ENCODE results near the gene AVPR2. TPM values are rescaled to one million over a fixed set of nuclear protein-coding genes. Genes with fewer than 3 reads are reported as not detected.

AVPR2 gene
- total RNA-seq, 1 donor from 2014 or later = not detected

GRCh38 chrX:153880440-153880815 lies 24.0 kb upstream of the AVPR2 start:
- peaks cover 21% of the 10 kb centered on the region for H3K27me3 Mint-ChIP-seq (ENCODE audit: unreplicated experiment)
- TF ChIP-seq CTCF (IDR thresholded peaks at IDR 0.05; ENCODE audit: partially characterized antibody, unreplicated experiment) = no peak
- no peak for DNase-seq
- H3K27ac Mint-ChIP-seq (ENCODE audit: unreplicated experiment) = peak overlapping the region; percentile 99
- H3K9me3 Mint-ChIP-seq (ENCODE audit: unreplicated experiment) = peaks cover 16% of the 10 kb centered on the region
- peaks cover 17% of the 10 kb centered on the region for H3K4me1 Mint-ChIP-seq (ENCODE audit: low read depth, unreplicated experiment)
- H3K4me3 Mint-ChIP-seq (ENCODE audit: unreplicated experiment) = peak overlapping the region; percentile 91
- H3K36me3 Mint-ChIP-seq (ENCODE audit: unreplicated experiment) = no peaks in the 10 kb centered on the region

GRCh38 chrX:153881281-153881680 lies 23.2 kb upstream of the AVPR2 start:
- DNase-seq = no peak
- no peaks in the 10 kb centered on the region for H3K36me3 Mint-ChIP-seq (ENCODE audit: unreplicated experiment)
- peaks cover 16% of the 10 kb centered on the region for H3K9me3 Mint-ChIP-seq (ENCODE audit: unreplicated experiment)
- TF ChIP-seq CTCF (IDR thresholded peaks at IDR 0.05; ENCODE audit: partially characterized antibody, unreplicated experiment) = no peak
- peaks cover 20% of the 10 kb centered on the region for H3K27me3 Mint-ChIP-seq (ENCODE audit: unreplicated experiment)
- peak overlapping the region; percentile 59 for H3K27ac Mint-ChIP-seq (ENCODE audit: unreplicated experiment)
- peaks cover 14% of the 10 kb centered on the region for H3K4me1 Mint-ChIP-seq (ENCODE audit: low read depth, unreplicated experiment)
- H3K4me3 Mint-ChIP-seq (ENCODE audit: unreplicated experiment) = peak overlapping the region; percentile 76

- Mint-ChIP-seq H3K27me3 (ENCODE audit: unreplicated experiment) (peaks cover 18% of the 10 kb centered on the region), H3K36me3 (ENCODE audit: unreplicated experiment) (no peaks in the 10 kb centered on the region), H3K27ac (ENCODE audit: unreplicated experiment) (peak overlapping the region; percentile 95), H3K4me3 (ENCODE audit: unreplicated experiment) (peak overlapping the region; percentile 95), H3K4me1 (ENCODE audit: low read depth, unreplicated experiment) (peaks cover 12% of the 10 kb centered on the region), H3K9me3 (ENCODE audit: unreplicated experiment) (peaks cover 16% of the 10 kb centered on the region)
- no peak for TF ChIP-seq CTCF (IDR thresholded peaks at IDR 0.05; ENCODE audit: partially characterized antibody, unreplicated experiment)
- no peak for DNase-seq
These were observed 22.4 kb upstream of the AVPR2 start for GRCh38 chrX:153882086-153882498.

- H3K27ac Mint-ChIP-seq (ENCODE audit: unreplicated experiment) = peak overlapping the region; percentile 95
- H3K27me3 Mint-ChIP-seq (ENCODE audit: unreplicated experiment) = peaks cover 18% of the 10 kb centered on the region
- peak overlapping the region; percentile 95 for H3K4me3 Mint-ChIP-seq (ENCODE audit: unreplicated experiment)
- peaks cover 14% of the 10 kb centered on the region for H3K9me3 Mint-ChIP-seq (ENCODE audit: unreplicated experiment)
- no peak for TF ChIP-seq CTCF (IDR thresholded peaks at IDR 0.05; ENCODE audit: partially characterized antibody, unreplicated experiment)
- H3K36me3 Mint-ChIP-seq (ENCODE audit: unreplicated experiment) = no peaks in the 10 kb centered on the region
- H3K4me1 Mint-ChIP-seq (ENCODE audit: low read depth, unreplicated experiment) = peaks cover 10% of the 10 kb centered on the region
- no peak for DNase-seq
These were observed 21.9 kb upstream of the AVPR2 start for GRCh38 chrX:153882557-153882956.

- TF ChIP-seq CTCF (IDR thresholded peaks at IDR 0.05; ENCODE audit: partially characterized antibody, unreplicated experiment) = no peak
- peaks cover 14% of the 10 kb centered on the region for H3K27me3 Mint-ChIP-seq (ENCODE audit: unreplicated experiment)
- H3K27ac Mint-ChIP-seq (ENCODE audit: unreplicated experiment) = no peak overlapping the region
- H3K36me3 Mint-ChIP-seq (ENCODE audit: unreplicated experiment) = no peaks in the 10 kb centered on the region
- no peak for DNase-seq
- peaks cover 4% of the 10 kb centered on the region for H3K4me1 Mint-ChIP-seq (ENCODE audit: low read depth, unreplicated experiment)
- peak overlapping the region; percentile 95 for H3K4me3 Mint-ChIP-seq (ENCODE audit: unreplicated experiment)
- peaks cover 14% of the 10 kb centered on the region for H3K9me3 Mint-ChIP-seq (ENCODE audit: unreplicated experiment)
These were observed 21.2 kb upstream of the AVPR2 start for GRCh38 chrX:153883163-153883843.

Measured in glutamatergic neuron (in vitro differentiated cells).